HCEC 1CT (cell line): ENCODE results near the gene WFIKKN2.
A peak's percentile ranks its signal among the peaks of the same experiment; 100 is the strongest.

ENCODE experiments used
- DNase-seq: peaks from one replicate; pipeline ENCODE4 v3.0.0-alpha.2; 2017

WFIKKN2 gene

DNA sequence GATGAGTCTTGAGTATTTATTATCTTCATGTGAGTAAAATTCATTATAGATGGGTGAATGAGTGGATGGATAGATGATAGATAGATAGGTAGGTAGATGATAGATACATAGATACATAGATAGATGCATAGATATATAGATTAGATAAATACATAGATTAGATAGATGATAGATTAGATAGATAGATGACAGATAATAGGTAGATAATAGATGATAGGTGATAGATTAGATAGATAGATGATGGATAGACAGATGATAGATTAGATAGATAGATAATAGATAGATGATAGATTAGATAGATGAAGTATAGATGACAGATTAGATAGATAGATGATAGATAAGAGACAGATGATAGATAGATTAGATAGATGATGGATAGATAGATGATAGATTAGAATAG is 21.8 kb upstream of the WFIKKN2 start:
- DNase-seq: no peak

- no peak for DNase-seq
Measured at GRCh38 chr17:50815400-50815799, 20.0 kb upstream of the WFIKKN2 start.

DNA sequence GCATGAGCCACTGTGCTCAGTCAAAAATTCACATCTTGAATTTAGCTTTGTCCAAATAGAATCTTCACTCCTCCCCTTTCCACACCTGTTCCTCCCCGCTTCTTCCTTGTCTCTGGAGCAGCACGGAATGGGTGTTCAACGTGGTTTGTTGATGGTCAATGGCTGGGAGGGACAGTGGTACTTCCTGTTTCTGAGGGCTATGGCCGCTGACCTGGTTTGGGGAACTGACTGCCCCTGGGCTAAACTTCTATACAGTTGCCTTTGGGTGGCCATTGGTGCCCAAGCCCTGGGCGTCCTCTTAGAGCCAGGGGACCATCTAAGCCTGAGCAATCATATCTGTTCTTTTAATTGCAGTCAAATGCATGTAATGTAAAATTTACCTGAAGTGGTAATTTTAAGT is 19.1 kb upstream of the WFIKKN2 start:
- no peak for DNase-seq

DNA sequence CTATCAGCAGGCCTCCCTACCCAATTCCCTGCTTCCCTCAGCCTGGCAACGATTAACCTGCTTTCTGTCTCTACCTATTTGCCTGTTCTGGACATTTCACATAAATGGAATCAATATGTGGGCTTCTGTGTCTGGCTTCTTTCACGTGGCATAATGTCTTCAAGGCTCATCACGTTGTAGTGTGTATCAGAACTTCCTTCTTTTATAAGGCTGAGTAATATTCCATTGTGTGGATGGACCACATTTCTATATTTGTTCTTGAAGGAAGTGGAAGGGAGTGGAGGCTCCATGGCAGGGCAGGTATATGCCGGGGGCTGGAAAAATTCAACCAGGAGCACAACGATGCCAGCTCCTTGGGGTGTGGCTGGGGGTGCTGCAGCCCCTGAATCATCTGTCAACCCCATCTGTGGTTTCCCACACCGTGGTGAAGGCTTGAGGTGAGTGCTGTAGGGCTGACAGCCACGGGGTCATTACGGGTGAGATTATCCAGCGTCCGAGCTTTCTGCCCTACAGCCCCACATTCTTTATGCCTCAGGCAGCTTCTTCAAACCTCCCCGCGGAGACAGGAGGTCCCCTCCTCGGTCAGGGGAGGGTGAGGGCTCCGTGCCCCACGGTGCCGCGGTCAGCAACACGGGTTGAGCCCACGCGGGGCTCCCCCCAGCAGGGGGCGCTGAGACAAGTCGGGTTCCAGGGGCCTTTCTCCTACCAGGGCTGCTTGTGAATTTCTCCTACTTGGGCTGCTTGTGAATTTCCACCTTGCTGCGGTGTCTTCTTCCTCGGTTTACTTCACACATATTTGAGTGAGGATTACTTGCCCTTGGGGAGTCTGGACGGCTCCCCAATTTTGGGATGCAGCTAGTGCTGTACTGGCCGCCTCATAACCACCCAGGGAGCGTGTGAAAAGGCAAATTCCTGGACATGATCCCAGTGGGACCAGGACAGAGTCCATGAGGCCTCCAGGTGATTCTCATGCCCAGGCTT is 18.3 kb upstream of the WFIKKN2 start:
- peak; percentile 31 for DNase-seq

DNA sequence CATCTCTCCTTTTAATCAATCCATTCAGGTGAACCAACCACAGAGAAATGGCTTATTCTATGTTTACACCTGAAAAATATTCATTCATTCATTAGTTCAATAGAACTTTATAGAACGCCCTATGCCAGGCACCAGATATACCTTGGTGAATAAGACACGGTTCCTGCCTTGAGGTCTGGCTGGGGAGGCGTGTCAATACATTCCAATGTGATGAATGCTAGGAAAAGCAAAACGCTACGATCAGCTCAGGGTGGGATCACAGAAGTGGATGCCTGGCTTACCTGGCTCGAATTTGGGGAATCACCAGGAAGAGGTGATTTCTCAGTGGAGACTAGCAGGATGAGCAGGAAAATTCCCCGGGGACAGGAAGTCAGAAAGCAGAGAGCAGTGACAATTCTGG is 17.5 kb upstream of the WFIKKN2 start:
- DNase-seq: no peak

GRCh38 chr17:50818261-50818660 is 17.1 kb upstream of the WFIKKN2 start:
- no peak for DNase-seq

DNA sequence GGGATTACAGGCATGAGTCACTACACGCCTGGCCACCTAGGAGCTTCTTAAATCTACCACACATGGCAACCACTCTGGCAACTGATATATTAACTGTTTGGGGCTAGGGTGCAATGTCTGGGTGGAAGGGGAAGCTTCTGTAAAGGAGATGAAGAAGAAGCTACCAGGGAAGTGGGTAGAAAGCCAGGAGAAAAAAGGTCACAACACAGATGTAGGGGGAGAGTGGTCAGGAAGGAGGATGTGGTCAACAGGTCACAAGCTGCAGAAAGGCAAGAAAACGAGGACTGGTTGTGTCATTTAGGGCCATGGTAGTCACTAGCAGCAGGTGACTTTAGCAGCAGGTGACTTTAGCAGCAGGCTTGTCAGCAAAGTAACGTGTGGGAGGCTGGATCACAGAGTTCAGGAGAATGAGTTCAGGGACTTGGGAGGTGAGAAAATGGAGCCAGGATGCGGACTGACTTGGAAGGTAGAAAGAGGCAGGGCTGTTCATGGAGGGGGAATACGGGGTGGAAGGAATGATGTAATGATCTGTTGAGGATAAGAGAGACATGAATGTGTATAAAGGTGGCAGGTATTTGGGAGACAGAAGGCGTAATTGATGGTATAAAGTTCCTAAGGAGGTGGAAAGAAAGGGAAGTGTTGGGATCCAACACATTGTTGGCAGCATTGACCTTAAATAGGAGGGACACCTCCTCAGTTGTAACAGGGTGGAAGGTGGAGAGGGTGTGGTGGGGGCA is 16.3 kb upstream of the WFIKKN2 start:
- DNase-seq: no peak

GRCh38 chr17:50820651-50821050 is 14.7 kb upstream of the WFIKKN2 start:
- DNase-seq: no peak

GRCh38 chr17:50822550-50822949 is 12.8 kb upstream of the WFIKKN2 start:
- no peak for DNase-seq

- no peak for DNase-seq
Measured at GRCh38 chr17:50824429-50824828, 11.0 kb upstream of the WFIKKN2 start.

- no peak for DNase-seq
Measured at GRCh38 chr17:50825188-50825587, 10.2 kb upstream of the WFIKKN2 start.

GRCh38 chr17:50828508-50829170 is 6.7 kb upstream of the WFIKKN2 start:
- no peak for DNase-seq

DNA sequence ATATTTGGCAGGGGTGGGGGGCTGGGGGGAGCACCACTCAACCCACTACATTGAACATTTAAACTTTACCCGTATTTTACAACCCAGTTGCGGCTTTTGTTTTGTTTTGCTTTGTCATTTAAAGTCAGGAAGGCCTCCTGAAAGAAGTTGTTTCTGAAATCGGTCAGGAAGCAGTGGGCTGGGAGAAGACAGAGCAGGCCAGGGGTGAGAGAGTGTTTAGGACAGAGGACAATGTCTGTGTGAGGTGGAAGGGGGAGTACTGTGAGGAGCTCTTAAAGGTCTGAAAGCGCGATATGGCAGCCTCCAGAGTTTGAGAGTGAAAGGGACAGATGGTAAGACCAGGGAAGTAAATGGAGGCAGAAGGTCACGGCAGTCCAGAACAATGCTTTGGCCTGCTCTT is 6.1 kb upstream of the WFIKKN2 start:
- no peak for DNase-seq

GRCh38 chr17:50830352-50830751 is 5.0 kb upstream of the WFIKKN2 start:
- no peak for DNase-seq

DNA sequence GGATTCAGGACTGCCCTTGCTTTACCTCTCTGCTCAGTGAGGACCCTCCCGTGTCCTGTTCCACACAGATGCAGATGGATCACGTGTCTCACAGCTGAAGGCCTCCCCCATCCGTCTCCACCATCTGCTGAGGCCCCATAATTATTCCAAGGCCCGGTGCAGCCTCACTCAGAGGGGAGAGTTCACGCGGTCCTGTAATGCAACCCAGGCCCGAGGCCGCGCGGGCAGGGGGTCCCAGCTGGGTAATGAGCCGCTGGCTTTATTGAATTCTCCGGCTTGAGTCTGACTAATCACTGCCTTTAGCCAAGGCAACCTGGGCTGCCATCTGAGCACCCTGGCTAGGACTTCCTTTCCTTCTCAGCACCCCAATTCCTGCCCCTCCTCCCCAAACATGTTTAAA is 4.4 kb upstream of the WFIKKN2 start:
- DNase-seq: no peak

DNA sequence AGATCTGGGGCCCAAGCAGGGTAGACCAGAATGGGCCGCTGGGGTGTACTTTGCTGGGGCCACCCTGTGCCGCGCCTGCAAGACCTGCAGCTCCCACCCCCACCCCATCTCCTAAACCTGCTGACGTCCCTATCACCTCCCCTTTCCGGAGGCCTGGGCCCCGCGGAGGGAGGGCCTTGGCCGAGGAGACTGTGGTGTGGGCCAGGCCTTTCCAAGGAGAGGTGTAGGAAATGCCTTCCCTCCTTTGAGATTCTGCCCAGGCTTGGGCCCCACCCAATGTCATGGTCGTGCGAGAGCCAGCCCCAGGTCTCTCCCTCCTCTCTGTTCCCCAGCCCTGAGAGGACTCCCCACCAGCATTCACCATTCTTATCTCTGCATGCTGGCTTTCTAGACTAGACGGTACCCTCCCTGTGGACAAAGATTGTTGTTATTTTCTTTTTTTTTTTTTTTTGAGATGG is 3.9 kb upstream of the WFIKKN2 start:
- DNase-seq: no peak

- no peak for DNase-seq
Measured at GRCh38 chr17:50832267-50832863, 3.0 kb upstream of the WFIKKN2 start.

GRCh38 chr17:50832864-50833381 is 2.5 kb upstream of the WFIKKN2 start:
- DNase-seq: no peak

DNA sequence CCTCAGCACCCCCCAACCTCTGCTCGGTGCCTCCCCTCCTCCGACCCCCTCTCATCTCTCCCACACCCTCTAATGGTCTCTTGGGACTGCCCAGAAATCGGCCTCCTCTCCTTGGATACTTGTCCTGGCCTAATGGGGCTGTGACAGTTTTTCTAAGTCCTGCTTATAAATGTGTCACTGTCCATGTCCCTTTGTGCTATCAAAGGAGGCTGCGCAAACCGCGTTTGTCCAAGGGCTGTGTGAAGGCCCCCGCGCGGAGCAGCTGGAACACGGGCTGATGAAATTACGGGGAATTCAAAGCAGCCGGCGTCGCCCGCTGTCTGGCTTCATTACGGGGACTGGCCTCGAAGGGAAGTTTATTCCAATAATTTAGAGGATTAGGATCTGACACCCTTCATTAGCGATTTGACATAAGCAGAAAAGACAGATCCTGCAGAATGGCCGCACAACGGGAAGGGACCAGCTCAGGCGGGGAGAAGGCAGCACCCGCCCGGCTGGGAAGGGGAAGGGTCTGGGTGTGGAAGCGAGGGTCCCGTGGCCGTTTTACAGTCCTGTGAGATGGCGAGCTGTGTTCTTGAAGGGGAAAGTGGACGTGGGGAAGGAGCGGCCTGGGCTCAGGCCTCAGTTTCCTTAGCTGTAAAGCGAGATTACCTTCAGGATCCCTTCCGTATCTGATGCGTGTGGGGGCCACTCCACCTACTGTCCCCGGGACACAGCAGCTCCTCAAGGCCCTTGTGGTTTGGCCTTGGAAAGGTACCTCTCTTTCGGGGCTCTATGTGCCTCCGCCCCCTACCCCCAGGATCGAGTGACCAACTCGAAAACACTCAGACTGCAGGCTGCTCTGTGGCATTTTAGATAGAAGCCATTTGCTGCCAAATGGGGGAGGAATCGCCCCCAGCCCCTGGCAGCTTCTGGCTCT is 1.6 kb upstream of the WFIKKN2 start:
- no peak for DNase-seq

GRCh38 chr17:50834429-50835300 is 721 bp upstream of the WFIKKN2 start:
- DNase-seq: peak; percentile 30

DNA sequence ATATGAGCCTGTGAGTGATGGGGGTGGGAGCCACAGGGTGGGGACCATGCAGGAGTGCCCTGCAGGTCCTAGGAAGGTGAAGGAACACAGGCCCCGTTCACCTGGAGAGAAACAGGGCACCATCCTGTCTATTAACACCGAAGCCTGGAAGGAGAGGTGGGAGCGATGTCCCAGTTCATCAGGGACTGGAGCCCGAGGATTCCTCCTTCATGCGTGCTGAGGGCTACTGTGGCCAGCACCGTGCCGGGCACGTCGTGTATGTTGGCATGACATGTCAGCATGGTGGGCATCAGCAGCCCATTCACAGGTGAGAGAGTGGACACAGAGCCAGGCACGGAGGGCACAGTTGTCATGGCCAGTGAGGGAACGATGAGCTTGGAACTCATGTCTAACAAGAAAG is 1.4 kb downstream of the WFIKKN2 start:
- no peak for DNase-seq
